Astrocyte of the spinal cord (primary cell): ENCODE results near the gene MOAP1.
"Not testable (repeated sequence)": the region's sequence is repeated elsewhere in the genome, so short reads cannot be mapped to it uniquely, and the experiment has no call there.

ENCODE experiments used
- DNase-seq: peaks from one replicate; pipeline ENCODE4 v3.0.0; 2011; ENCODE audit warnings: low read depth, low spot score
- H3K4me3 ChIP-seq: 2 replicates; pipeline ENCODE4 v1.5.1; 2011; ENCODE audit warnings: low read depth, mild to moderate bottlenecking, low read length, moderate library complexity
- in situ Hi-C: cut with HindIII; loops from 2 replicates; pipeline ENCODE4 v1.10.0; 2017; ENCODE audit warnings: low sequenced_read_pairs
- TF ChIP-seq, protein P1 (sequence below): IDR thresholded peaks from 2 replicates; pipeline ENCODE4 v1.5.1; 2012; ENCODE audit warnings: low read depth, mild to moderate bottlenecking, low read length, inconsistent platforms

Gene MOAP1

GRCh38 chr14:93137864-93138263, 46.8 kb downstream of the MOAP1 start:
- no peak overlapping the region for H3K4me3 ChIP-seq
- in situ Hi-C loops, result no loop called here
- TF ChIP-seq, protein P1, sequence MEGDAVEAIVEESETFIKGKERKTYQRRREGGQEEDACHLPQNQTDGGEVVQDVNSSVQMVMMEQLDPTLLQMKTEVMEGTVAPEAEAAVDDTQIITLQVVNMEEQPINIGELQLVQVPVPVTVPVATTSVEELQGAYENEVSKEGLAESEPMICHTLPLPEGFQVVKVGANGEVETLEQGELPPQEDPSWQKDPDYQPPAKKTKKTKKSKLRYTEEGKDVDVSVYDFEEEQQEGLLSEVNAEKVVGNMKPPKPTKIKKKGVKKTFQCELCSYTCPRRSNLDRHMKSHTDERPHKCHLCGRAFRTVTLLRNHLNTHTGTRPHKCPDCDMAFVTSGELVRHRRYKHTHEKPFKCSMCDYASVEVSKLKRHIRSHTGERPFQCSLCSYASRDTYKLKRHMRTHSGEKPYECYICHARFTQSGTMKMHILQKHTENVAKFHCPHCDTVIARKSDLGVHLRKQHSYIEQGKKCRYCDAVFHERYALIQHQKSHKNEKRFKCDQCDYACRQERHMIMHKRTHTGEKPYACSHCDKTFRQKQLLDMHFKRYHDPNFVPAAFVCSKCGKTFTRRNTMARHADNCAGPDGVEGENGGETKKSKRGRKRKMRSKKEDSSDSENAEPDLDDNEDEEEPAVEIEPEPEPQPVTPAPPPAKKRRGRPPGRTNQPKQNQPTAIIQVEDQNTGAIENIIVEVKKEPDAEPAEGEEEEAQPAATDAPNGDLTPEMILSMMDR, result no peak
- no peak for DNase-seq

GRCh38 chr14:93136508-93136907, 48.2 kb downstream of the MOAP1 start:
- H3K4me3 ChIP-seq, in situ Hi-C loops, DNase-seq: not testable (repeated sequence)

GRCh38 chr14:93136009-93136408, 48.7 kb downstream of the MOAP1 start:
- no peak overlapping the region for H3K4me3 ChIP-seq
- in situ Hi-C loops, result no loop called here
- no peak for DNase-seq
- TF ChIP-seq, protein P1, result no peak

DNA sequence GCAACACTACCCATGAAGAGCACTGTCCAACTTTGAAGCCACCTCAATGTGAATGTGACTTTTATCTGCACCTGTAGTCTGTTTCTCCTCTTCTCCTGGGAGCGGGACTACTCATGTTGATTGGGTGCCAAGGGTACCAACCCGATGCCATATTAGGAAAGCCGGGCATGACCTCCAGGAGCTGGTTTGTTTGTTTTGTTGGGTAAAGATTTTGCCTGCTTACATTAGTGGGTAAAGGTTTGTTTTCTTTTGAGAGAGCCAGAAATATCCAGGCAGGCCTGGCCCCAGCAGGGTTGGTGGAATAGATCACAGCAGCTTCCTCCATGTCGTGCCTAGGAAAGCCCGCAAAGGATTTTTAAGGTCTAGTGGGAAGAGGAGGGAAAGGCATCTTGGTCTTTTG, 49.3 kb downstream of the MOAP1 start:
- no peak overlapping the region for H3K4me3 ChIP-seq
- no peak for DNase-seq
- TF ChIP-seq, protein P1, result no peak
- in situ Hi-C loops, result no loop called here

DNA sequence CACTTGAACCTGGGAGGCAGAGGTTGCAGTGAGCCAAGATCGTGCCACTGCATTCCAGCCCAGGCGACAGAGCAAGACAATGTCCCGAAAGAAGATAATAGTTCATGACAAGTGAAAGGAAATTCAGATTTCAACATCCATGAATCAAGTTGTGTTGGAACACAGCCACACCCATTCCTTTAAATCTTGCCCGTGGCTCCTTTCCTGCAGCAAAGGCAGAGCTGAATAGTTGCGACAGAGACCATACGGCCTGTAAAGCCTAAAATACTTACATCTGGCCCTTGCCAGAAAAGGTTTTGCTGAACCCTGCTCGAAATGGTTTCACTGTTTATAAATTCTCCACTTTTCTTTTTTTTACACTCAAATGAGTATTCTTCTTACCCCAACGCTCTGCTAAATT, 51.2 kb downstream of the MOAP1 start:
- H3K4me3 ChIP-seq, result no peak overlapping the region
- TF ChIP-seq, protein P1, result no peak
- no peak for DNase-seq
- in situ Hi-C loops, result no loop called here

GRCh38 chr14:93132472-93133065, 52.1 kb downstream of the MOAP1 start:
- in situ Hi-C loops, result no loop called here
- H3K4me3 ChIP-seq, result no peak overlapping the region
- peak; percentile 33 for DNase-seq
- TF ChIP-seq, protein P1, result peak; percentile 67
